ENCODE results near the gene RGL3.
"Not testable (repeated sequence)": the region's sequence is repeated elsewhere in the genome, so short reads cannot be mapped to it uniquely, and the experiment has no call there.

RGL3 gene

DNA sequence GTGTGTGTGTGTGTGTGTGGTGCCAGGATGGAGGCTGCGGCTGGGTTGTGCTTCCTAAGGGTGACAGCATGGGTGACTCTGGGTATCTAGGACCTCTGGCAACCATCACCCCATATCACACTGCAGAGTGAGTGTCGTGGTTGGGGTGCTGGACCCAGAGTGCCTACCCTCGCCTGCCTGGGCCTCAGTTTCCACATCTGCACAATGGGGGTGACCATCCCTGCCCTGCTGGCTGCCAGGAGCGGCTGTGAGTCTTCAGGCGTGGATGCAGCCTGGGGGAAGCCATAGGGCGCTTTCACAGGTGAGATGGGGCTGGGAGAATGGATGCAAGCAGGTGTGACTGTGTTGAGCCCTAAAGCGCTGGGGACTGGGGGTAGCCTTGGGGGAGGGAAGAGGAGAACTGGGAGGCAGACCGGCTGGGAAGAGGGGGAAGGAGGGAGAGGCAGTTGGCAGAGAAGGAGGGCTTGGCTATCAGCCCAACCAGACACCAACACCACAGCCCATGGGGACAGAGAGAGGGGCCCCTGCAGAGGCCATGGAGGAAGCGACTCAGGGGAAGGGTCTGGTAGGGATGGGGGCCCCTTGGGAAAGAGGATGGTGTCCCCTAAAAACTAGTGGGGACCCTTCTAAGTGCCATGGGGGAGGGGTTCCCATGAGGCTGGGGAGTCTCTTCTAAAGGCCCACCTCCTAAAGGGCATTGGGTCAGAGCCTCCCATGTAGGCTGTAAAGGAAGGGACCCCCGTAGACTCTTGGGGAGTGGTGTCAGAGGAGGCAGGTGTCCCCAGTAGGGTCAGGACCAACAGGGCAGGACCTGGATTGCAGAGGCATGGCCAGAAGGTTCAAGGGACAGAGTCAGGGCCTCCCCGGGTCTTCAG lies 62.2 kb downstream of the RGL3 start:
- no peak for DNase-seq

DNA sequence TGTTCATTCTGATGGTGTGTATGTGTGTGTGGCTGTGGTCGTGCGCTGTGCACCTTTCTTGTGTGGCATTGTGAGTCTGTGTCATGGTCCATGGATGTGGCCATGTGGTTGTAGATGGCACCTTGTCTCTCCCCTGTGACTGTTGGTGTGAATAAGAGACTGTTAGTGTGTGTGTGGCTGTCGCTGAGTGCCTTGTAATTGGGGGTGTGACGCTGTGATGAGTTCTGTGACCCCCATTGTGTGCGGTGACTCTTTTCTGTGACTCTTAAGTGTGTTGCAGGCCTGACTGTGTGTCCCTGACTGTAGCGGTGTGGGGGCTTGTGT lies 63.1 kb downstream of the RGL3 start:
- DNase-seq, result no peak

DNA sequence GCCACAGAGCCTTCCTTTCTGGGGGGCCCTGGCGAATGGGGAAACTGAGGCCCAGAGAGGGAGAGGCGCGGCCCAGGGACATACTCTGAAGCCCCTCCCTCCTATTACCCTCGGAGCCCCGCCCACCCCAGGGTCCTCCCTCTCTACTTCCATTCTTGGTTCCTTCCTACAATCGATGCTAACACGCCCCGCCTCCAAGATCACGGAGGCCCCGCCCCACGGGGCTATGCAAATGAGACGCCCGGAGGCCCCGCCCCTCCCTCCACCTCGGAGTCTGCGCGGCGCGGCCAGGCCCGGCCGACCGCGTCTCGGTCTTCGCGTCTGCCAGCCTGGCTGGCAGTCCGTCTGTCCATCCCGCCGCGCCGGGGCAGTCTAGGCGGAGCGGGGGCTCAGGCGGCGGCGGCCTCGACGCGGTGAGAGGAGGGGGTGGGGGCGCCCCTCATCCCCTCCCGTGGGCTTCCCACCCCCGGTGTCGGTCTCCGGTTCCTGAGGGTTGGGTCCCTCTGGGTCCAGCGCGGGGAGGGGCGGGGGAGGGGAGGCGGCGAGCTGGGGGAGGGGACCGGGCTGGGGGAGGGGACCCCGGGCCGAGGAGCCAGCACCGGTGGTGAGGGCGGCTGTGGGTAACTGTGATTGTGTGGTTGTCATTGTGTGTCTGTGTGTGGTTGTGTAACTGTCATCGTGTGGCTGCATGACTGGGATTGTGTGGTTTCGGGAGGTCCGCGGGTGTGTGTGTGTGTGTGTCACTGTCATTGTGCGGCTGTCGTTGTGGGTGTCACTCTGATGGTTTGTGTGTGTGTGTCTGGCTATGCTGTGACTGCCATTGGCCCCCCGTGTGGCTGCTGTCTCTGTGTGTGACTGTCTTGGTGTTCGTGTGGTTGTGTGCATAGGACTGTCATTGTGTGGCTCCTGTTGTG lies 63.7 kb downstream of the RGL3 start, which contains the start of gene PLPPR2:
Gene PLPPR2, plus strand, starts transcription at position 273 of the 914 bp plus-strand sequence. CDS start 2,242 bp downstream, outside the sequence.
- DNase-seq, result peak; percentile 86

DNA sequence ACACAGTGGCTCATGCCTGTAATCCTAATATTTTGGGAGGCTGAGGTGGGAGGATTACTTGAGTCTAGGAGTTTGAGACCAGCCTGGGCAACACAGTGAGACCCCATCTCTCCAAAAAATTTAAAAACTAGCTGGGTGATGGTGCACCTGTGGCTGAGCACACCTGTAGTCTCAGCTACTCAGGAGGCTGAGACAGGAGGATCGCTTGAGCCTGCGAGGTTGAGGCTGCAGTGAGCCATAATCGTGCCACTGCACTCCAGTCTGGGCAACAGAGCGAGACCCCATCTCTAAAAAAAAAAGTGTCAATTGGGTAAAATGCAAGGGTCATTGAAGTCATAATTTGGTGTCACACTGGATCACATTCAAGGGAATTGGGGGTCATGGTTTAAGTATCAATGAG lies 65.0 kb downstream of the RGL3 start:
- not testable (repeated sequence) for DNase-seq

DNA sequence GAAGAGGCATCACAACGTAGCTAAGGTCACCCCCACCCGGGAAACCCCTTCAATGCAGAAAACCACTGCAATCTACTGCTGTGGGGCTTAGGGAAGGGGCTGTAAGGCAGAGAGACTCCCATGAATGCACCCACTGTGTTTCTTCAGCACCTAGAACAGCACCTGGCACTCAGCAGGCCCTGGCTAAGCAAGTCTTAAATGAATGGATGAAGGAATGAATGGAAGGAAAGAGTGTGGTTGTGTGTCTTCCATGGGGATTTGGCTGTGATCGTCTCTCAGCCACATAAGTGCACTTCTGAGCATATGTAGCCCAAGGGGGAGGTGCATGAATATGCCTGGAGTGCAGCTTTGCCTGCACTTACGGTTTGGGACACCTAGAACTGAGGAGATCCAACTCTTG lies 69.9 kb downstream of the RGL3 start:
- DNase-seq, result no peak

- DNase-seq, result no peak
These were observed 71.5 kb downstream of the RGL3 start for GRCh38 chr19:11347546-11348039.

DNA sequence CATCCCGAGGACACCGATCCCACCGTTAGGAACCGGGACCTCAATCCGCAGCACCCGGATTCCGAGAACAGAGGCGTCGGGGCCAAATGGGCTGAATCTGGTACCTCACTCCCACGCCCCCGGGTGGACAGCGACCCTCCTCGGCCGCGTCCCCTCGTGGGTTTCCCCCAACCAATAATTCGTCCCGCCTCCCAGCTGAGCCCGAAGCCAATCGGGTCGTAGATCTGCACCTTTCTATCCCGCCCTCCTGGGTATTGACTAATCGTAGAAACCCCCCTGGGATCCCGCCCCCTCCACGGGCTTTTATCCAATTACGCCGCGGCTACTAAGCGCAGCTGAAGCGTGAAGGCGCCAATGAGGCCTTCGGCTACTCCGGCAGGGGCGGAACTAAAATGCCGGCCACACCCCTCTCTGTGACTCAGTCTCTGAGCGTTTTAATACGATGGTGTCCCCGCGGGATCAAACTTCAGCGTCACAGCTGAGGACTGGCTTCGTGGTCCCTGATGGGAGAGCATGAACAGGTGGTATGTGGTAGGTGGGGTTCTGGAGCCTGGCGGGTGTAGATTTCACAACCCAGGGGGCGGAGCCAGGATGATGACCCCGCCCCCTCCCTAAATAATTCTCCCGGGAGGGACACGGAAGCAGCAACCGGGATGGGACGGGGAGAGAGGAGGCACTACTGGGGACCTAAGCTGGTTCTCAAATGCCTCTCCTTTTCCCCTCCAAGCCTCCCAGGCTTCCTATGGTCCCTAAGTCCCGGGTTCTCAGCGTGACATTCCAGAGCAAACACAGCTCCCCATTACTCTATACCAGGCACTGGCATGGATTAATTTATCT lies 72.8 kb downstream of the RGL3 start, which contains the start of the genes CCDC159 and TMEM205:
Gene CCDC159, plus strand, starts transcription at position 416 of the 837 bp plus-strand sequence. Its CDS starts 88 bp downstream, at position 504.
Gene TMEM205, minus strand, starts transcription at position 165 of the 837 bp plus-strand sequence. CDS start 649 bp downstream, outside the sequence.
- DNase-seq, result peak; percentile 97

DNA sequence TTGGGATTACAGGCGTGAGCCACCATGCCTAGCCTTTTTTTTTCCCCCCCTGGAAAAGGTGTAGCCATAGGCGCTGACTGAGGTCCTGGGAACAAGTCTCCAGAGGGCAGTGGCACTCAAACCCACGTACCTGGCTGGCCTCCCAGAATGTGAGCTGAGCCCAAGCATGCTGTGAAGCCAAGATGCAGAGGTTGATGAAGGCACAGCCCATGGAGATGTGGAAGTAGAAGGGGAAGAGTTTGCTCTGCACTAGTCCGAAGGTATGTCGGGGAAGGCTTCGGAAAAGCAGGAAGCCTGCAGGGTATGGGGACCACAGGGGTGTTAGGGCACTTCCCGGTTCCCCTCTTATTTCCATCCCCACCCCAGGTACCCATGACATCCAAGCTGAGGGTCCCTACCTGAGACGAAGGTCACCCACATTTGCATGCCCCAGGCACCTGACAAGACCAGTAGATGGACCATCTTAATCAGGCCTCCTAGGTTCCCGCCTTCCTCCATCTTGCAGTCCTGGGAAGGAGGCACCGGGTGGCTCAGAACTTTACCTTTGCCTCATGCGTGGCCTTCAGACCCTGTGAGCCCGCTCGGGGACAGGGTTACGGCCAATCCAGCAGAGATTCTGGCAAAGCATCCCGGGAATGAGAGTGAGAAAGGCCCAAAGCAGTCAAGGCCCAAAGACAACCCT lies 73.9 kb downstream of the RGL3 start:
- DNase-seq, result no peak
